Breast epithelium (tissue), 4 donors: ENCODE data around the gene LGR4. TPM values are rescaled to one million over a fixed set of nuclear protein-coding genes. Genes with fewer than 3 reads are reported as not detected.

Experiments used
- DNase-seq, 2 donors: peaks; one replicate each; pipeline ENCODE4 v3.0.0-alpha.2; 2019; ENCODE audit warnings: low spot score in 2 of 2
- H3K27ac ChIP-seq, 2 donors: fragments of 200-600 bp; sonication (generic) in 1 of 2; one replicate each; pipeline ENCODE4 v1.5.1; 2016 to 2019; ENCODE audit warnings: mild to moderate bottlenecking in 1 of 2
- H3K27me3 ChIP-seq, 2 donors: fragments of 200-600 bp; sonication (generic) in 1 of 2; one replicate each; pipeline versions ENCODE4 v1.5.1 to v1.6.0; 2017 to 2019; ENCODE audit warnings: control low read depth in 1 of 2, mild to moderate bottlenecking in 1 of 2
- H3K36me3 ChIP-seq: fragments of 200-600 bp; one replicate; pipeline ENCODE4 v1.5.1; 2019
- H3K4me1 ChIP-seq, 2 donors: fragments of 200-600 bp; sonication (generic); one replicate each; pipeline ENCODE4 v1.5.1; 2016 to 2019; ENCODE audit warnings: control low read depth in 1 of 2
- H3K4me3 ChIP-seq, 3 donors: fragments of 200-600 bp; sonication (generic); 1 replicate in 2 of 3; 2 replicates in 1 of 3; pipeline ENCODE4 v1.5.1; 2016 to 2019; ENCODE audit warnings: mild to moderate bottlenecking in 3 of 3, moderate library complexity in 2 of 3
- H3K9me3 ChIP-seq, 2 donors: fragments of 200-600 bp; sonication (generic) in 1 of 2; one replicate each; pipeline ENCODE4 v1.5.1; 2016 to 2019; ENCODE audit warnings: control low read depth in 1 of 2
- POLR2A ChIP-seq: fragments of 450-650 bp; IDR thresholded peaks from one replicate; pipeline ENCODE4 v1.6.1; 2016; ENCODE audit warnings: antibody characterized with exemption, mild to moderate bottlenecking, moderate library complexity
- POLR2AphosphoS5 ChIP-seq, 3 donors: sonication (generic); formaldehyde crosslinking; IDR thresholded peaks; one replicate each; pipeline ENCODE4 v1.6.1; 2017; ENCODE audit warnings: antibody characterized with exemption in 3 of 3
- intact Hi-C: fragments of 100-400 bp; cut with DNase I; formaldehyde crosslinking; loops from one replicate; pipeline ENCODE4 v1.15.1; 2023; ENCODE audit warnings: low total_unique reads
- total RNA-seq, 3 donors: library from RNA; depleted of rRNA; stranded (reverse); fragments of >200 nt; gene quantifications; one replicate each; pipeline ENCODE4 v1.1.0, GENCODE V29; 2016
- TF ChIP-seq, protein P1 (sequence below), 3 donors: fragments of 450-650 bp; IDR thresholded peaks; one replicate each; pipeline ENCODE4 v1.5.1; 2016 to 2017; ENCODE audit warnings: antibody characterized with exemption in 3 of 3, mild to moderate bottlenecking in 3 of 3, moderate library complexity in 3 of 3

The LGR4 gene
- total RNA-seq, 3 donors from 2014 or later = 28.5 to 93.7 (median 34.2) TPM

DNA sequence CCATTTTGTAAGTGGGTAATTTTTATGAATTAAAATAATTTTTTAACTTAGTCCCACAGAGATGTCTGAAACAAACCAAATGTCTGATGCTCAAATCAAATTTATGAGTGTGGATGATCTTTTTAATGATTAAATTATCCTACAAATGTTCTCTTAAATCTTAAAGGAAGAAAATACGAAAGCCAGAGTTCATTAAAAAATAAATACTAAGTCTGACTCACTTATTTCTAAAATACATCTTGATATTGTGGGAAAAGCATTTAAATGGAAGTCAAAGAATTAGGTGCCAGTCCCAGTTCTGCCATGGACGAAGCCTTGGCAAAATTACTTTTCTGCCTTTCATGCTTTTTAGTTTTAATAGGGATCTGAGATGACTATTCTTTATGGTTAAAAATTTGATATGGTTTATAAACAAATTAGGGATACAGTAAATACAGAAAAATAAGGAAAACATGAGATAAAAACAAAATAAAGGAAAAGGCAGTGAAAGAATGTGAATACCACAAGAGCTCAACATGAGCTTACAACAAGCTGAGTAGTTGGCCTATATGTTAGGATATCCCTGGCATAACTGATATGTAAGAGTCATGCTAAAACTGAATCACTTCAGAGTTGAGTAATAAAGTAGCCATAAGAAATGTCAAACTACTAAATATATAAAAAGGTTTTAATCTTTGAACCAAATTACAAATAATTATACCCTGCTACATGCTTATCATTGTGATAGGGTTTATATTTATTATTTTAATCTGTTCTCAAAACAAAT is 118.8 kb downstream of the LGR4 start:
- DNase-seq = no peak
- Histone ChIP-seq H3K27ac (no peak overlapping the region), H3K4me3 (no peak overlapping the region), H3K36me3 (no peaks in the 10 kb centered on the region), H3K9me3 (no peaks in the 10 kb centered on the region), H3K27me3 (no peaks in the 10 kb centered on the region), H3K4me1 (no peaks in the 10 kb centered on the region)
- no peak for TF ChIP-seq POLR2A
- TF ChIP-seq POLR2AphosphoS5 (IDR thresholded peaks at IDR 0.05) = no peak
- TF ChIP-seq, protein P1, sequence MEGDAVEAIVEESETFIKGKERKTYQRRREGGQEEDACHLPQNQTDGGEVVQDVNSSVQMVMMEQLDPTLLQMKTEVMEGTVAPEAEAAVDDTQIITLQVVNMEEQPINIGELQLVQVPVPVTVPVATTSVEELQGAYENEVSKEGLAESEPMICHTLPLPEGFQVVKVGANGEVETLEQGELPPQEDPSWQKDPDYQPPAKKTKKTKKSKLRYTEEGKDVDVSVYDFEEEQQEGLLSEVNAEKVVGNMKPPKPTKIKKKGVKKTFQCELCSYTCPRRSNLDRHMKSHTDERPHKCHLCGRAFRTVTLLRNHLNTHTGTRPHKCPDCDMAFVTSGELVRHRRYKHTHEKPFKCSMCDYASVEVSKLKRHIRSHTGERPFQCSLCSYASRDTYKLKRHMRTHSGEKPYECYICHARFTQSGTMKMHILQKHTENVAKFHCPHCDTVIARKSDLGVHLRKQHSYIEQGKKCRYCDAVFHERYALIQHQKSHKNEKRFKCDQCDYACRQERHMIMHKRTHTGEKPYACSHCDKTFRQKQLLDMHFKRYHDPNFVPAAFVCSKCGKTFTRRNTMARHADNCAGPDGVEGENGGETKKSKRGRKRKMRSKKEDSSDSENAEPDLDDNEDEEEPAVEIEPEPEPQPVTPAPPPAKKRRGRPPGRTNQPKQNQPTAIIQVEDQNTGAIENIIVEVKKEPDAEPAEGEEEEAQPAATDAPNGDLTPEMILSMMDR (IDR thresholded peaks at IDR 0.05) = no peak
- intact Hi-C loops = no loop called here

DNA sequence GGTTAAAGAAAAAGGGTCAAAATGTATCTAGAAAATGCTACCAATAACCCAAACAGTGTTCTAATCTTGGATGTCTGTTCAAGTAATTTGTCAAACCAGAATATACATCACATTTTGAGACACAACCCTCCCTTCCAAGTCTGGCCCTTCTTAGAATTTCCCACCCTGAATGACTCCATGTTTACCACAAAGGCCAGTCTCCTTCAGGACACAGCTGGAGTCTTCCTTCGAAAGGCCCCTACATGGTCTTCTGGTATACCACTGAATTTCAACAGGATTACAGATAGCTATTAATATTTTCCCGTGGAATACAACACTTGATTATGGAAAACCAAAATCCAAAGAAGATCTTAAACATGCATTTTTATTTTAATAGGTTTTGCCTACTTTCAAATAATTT is 119.8 kb downstream of the LGR4 start:
- Histone ChIP-seq H3K27me3 (no peaks in the 10 kb centered on the region), H3K4me1 (no peaks in the 10 kb centered on the region), H3K4me3 (no peak overlapping the region), H3K36me3 (no peaks in the 10 kb centered on the region), H3K9me3 (no peaks in the 10 kb centered on the region), H3K27ac (no peak overlapping the region)
- TF ChIP-seq POLR2AphosphoS5 (IDR thresholded peaks at IDR 0.05) (no peak), POLR2A (no peak)
- TF ChIP-seq, protein P1 (IDR thresholded peaks at IDR 0.05) = no peak
- intact Hi-C loops = no loop called here
- DNase-seq = no peak

DNA sequence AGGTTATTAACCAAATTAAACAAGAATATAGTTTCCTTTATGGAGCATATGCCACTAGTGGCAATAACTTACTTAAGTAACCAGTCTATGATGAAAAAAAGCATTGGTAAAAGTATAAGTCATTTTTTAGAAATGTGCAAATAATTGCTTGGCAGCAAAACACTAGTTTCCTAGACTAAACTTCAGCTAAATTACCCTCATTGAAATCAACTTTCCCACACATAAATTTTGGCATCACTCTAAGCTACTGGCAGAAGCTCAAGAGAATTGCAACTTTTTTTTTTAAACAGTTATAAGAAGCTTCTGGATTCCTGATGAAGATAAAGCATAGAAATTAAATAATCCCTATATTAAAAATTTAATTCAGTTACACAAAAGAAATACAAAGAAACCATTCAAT is 122.1 kb downstream of the LGR4 start:
- Histone ChIP-seq H3K36me3 (no peaks in the 10 kb centered on the region), H3K9me3 (no peaks in the 10 kb centered on the region), H3K27me3 (no peaks in the 10 kb centered on the region), H3K27ac (peak overlapping the region in 1 of 2 donors; percentile 23), H3K4me1 (no peaks in the 10 kb centered on the region), H3K4me3 (no peak overlapping the region)
- DNase-seq = no peak
- intact Hi-C loops = no loop called here
- TF ChIP-seq, protein P1 (IDR thresholded peaks at IDR 0.05) = no peak
- TF ChIP-seq POLR2A (no peak), POLR2AphosphoS5 (IDR thresholded peaks at IDR 0.05) (no peak)

DNA sequence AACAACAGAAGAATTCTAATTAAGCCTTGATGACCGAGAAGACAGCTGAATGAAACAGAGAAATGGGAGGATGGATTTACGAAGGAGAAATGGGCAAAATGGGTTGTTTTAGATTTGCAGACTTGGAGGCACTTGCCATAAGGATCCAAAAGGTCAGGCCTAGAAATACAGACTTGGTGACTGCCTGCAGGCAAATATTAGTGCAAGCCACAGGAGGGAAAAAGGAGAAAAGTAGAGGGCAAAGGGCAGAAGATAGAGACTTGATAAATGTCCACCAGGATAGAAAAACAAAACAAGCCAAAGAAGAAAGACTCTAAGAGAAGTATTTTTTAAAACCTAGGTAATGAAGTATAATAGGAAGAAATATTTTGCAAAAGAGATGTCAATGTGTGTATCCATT is 122.7 kb downstream of the LGR4 start:
- Histone ChIP-seq H3K27ac (no peak overlapping the region), H3K9me3 (no peaks in the 10 kb centered on the region), H3K36me3 (no peaks in the 10 kb centered on the region), H3K4me1 (no peaks in the 10 kb centered on the region), H3K4me3 (no peak overlapping the region), H3K27me3 (no peaks in the 10 kb centered on the region)
- no peak for DNase-seq
- intact Hi-C loops = no loop called here
- TF ChIP-seq POLR2A = no peak
- TF ChIP-seq POLR2AphosphoS5 (IDR thresholded peaks at IDR 0.05) = no peak
- TF ChIP-seq, protein P1 (IDR thresholded peaks at IDR 0.05) = no peak

DNA sequence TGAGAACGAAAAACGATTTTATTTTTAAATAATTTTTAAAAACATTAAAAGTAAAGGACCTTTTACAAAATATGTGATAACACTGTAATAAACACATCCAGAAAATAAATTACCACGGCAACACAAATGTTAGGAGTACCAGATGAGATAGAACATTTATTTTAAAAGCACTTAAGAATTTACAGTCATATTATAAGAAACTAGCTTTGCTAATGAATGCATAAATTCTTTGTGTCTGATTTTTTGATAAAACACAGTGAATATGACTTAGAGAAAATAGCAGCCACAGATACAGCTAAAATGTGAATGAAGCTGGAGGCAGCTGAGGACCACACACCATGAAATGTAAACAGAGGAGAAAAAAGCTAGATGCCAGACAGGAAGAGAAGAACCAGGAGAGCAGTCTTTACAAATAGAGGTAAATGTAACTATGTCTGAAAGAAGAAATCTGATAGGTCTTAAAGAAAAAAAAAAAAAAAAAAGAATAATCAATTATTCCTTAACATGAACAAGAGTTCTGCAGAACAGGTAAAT is 124.2 kb downstream of the LGR4 start:
- TF ChIP-seq, protein P1 (IDR thresholded peaks at IDR 0.05) = no peak
- no peak for TF ChIP-seq POLR2AphosphoS5 (IDR thresholded peaks at IDR 0.05)
- TF ChIP-seq POLR2A = no peak
- H3K27ac ChIP-seq = no peak overlapping the region

More for the DNA sequence above, 124.2 kb downstream of the LGR4 start:
- no peak overlapping the region for H3K4me3 ChIP-seq
- H3K27me3 ChIP-seq = no peaks in the 10 kb centered on the region
- H3K9me3 ChIP-seq = no peaks in the 10 kb centered on the region
- intact Hi-C loops = no loop called here
- DNase-seq = no peak
- no peaks in the 10 kb centered on the region for H3K4me1 ChIP-seq
- no peaks in the 10 kb centered on the region for H3K36me3 ChIP-seq
